Posterior vena cava (tissue), 2 donors: ENCODE results near the gene HCRTR1. TPM values are rescaled to one million over a fixed set of nuclear protein-coding genes. Genes with fewer than 3 reads are reported as not detected.

Experiments
- DNase-seq: peaks from one replicate; pipeline ENCODE4 v3.0.0-alpha.2; 2020; ENCODE audit warnings: low spot score
- intact Hi-C, 2 donors: fragments of 100-400 bp; cut with DNase I; formaldehyde crosslinking; loops; one replicate each; pipeline versions ENCODE4 v1.14.1 to v1.14.2; 2022 to 2023
- long read RNA-seq, 2 donors: library from polyadenylated mRNA; unstranded; transcript quantifications; one replicate each; pipeline ENCODE4 v2.0.0, GENCODE V29; 2020 to 2021
- total RNA-seq, 2 donors: library from RNA; stranded (reverse); fragmentation: NEBNext Ultra II Directional; extraction: Animal tissue kit (Norgen Biotek cat#: 25700); gene quantifications; one replicate each; pipeline ENCODE4 v1.2.1, GENCODE V29; 2021
- donor health status: DM: yes; HTN: yes; CAD: no.
- donor health status: DM: yes; HTN: yes; CAD: no.

HCRTR1 gene
- total RNA-seq: not detected
- long read RNA-seq, donor 1: 0 reads
- long read RNA-seq, donor 2, partial matches to known transcripts: 0 of 2 reads
- long read RNA-seq, donor 2, other reads (novel, unspliced or antisense): 2 of 2 reads

DNA sequence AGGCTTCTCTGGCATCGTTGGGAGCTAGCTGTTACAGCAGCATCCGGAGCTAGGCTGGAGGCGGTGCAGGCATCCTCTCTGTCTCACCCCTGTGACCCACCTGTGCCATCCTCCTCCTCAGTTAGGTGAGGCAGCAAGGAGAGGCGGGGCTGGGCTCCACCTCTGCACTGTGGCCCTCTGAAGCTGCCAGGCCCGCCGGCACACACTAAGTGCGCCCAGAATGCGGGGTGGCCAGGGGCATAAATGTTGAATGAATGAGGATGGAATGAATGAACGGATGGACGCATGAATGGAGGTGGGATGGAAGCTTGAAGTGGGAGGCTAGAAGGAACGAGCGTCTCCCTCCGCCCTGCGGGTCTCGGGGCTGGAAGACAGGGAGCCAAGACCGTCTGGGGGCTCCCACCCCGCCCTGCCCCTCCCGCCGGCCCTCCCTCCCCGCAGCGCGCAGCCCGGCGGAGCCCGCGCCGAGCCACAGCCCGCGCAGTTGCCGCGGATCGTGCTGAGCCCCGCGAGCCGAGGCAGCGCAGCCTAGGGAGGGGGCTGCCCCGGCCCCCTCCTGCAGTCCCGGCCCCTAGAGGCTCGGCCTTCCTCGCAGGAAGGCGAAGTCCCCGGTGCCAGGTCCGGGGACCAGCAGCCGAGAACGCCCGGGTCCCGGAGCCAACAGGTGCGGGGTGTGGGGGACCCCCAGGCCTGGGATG lies at the start of gene HCRTR1:
Gene HCRTR1 (plus strand): TSS at position 472 of the 698 bp plus-strand sequence. CDS start 1,504 bp downstream, outside the sequence.
- intact Hi-C loops: loop anchor here in 1 of 2 donors (10.0 kb wide), 1 partner anchor 53 kb away; no protein-coding TSS in a partner anchor
- DNase-seq: peak; percentile 74

DNA sequence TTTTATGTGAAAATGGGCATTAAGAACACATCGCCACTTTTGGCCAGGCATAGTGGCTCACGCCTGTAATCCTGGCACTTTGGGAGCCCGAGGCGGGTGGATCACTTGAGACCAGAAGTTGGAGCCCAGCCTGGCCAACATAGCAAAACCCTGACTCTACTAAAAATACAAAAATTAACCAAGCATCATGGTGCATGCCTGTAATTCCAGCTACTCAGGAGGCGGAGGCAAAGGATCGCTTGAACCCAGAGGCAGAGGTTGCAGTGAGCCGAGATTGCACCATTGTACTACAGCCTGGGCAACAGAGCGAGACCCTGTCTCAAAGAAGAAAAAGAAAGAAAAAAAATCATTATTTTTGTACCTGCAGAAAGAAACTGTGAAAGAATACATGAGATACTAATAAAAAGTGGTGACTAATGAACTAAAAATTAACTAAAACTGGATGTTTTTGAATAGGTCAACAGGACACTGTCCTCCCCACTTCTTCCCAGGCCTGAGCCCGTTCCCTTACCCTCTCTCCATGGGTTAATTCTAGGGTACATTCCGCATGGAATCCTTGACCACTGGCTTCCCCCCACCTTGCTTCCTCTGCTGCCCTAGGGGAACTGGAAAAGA lies 49.4 kb upstream of the HCRTR1 start:
- intact Hi-C loops: loop anchor here (10.0 kb wide), 2 partner anchors 47 to 207 kb away; partner anchors contain the start of gene HCRTR1 (in 1 of the 2)
- peak; percentile 70 for DNase-seq

DNA sequence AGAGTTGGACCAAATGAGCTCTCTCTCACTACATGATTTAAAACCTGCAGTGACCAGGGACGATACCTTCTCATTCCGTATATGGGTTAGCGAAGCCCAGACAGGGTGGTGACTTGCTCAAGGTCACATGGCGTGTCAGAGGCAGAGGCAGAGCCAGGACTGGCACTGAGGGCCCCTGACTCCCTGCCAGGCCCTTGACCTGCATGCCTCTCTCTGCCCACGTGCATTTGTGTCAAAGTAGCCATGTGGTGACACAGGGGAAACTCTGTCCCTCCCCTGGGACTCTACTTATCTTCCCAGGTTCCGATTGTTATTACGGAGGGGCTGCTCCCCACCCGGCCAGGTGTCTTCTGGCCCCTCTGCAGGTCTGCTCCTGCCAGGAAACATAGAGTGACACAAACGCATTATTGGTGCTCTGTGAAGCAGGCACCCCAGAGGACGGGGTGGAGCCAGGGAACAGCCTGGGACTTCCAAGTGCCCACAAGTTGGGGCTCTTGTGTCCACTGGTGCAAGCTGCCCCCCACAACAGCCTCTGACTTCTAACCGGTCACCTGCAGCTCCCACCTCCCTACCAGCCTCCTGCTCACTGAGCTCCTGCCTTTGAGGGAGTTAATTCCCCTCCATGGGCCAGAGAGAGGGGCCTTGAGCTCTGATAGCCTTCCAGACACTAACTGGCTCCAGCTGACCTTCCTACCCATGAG lies 48.4 kb upstream of the HCRTR1 start:
- intact Hi-C loops: loop anchor here (10.0 kb wide), 2 partner anchors 46 to 206 kb away; partner anchors contain the start of gene HCRTR1 (in 1 of the 2)

DNA sequence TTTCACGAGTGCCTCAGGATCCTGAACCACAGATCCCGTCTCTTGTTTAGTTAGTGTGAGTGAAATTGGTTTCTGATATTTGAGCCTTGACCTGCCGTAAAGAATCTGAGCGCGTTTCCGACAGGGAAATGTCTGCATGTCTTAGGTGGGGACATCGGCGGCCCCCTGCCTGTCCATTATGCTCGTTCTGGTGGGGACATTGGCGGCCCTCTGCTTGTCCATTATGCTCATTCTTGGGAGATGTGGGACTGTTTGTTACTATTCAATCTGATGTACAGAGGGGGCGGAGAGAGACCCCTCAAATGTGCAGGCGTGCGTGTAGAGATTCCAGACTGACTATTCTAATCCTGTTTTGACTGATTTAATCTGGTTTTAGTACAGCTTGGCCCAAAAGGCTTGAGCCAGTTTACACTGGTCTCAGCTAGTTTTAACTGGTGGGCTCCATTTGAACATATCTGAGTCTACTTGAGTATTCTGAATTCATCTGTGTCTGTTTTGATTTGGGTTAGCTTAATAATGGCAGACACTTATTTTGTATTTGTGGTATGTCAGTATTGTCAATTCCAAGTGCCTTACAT lies 47.8 kb upstream of the HCRTR1 start:
- intact Hi-C loops: loop anchor here (10.0 kb wide), 3 partner anchors 45 to 205 kb away; partner anchors contain the start of gene HCRTR1 (in 1 of the 2)
- DNase-seq: no peak

More for the DNA sequence above, 48.4 kb upstream of the HCRTR1 start:
- DNase-seq: peak; percentile 44

DNA sequence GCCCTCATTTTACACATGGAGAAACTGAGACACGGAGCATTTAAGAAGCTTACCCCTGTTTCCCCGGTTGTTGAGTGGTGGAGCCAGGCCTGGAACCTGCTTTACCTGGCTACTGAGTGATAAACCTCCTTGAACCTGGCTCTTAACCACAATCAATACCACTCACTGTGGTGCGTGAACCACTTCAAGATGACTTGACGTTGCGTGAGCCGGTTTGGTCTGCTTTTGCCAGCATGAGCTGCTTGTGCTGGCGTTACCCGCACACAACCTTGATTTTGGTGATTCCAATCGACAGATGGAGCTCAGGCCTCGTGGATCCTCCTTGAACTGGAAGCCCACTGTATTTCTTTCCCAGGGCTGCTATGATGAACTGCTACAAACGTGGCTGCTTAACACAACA lies 47.3 kb upstream of the HCRTR1 start:
- DNase-seq: peak; percentile 50
- intact Hi-C loops: loop anchor here in 1 of 2 donors (10.0 kb wide), 1 partner anchor 145 kb away; no protein-coding TSS in a partner anchor

DNA sequence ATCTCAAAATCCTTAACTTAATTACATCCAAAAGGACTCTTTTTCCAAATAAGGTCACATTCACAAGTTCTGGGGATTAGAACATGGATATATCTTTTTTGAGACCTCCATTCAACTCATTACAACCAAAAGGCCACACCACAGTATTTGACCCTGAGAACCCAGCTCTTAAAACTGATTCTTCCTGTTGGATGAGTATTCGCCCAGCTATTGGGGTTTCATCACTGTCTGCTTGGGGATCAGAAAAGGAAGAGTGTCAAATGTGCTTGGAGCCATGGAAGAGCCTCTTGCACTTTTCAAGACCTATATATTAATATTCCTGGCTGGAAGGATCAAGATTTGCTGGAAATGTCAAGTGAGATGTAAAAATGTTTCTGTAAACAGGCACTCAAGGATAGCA lies 46.6 kb upstream of the HCRTR1 start:
- no peak for DNase-seq
- intact Hi-C loops: loop anchor here in 1 of 2 donors (10.0 kb wide), 1 partner anchor 144 kb away; no protein-coding TSS in a partner anchor

DNA sequence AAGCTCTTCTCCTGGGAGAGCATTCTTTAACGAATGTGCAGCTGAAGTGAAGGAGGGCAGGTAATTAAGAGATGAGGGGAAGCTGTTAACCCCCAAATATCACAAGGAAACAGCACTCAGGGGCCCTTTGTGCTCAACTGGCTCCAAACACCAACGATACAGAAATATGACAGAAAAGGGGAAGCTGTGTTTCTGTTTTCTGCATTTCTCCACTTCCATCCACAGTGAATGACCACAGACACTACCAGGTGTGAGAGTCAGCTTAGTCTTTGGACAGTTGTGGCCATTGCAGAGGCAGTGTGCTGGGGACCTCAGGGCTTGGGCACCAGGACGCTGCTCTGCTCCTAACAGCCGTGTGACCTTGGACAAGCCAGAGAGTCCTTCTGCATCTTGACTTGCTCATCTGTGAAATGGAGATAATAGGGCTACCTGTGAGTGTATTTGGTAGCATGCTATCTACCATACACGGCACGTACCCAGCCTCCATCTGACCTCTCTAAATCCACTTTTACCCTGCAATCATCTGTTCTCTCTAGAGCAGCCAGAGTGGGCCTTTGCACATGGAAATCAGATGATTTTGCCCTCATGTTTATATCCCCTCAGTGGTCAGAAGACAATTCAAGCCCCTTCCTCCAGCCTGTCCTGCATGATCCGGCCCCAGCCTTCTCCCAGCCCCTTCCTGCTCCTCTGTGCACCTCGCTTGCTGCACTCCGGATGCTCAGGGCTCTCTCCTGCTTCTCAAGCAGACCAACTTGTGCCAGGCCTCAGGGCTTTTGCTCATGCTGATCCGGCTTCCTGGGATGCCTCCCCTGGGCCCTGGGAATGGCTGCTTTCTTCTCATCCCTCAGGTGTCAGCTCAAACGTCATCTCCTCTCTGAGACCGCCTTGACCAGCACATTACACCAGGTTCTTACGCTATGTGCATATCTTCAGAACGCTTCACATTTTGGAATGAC lies 45.9 kb upstream of the HCRTR1 start:
- intact Hi-C loops: loop anchor here in 1 of 2 donors (10.0 kb wide), 1 partner anchor 143 kb away; no protein-coding TSS in a partner anchor

DNA sequence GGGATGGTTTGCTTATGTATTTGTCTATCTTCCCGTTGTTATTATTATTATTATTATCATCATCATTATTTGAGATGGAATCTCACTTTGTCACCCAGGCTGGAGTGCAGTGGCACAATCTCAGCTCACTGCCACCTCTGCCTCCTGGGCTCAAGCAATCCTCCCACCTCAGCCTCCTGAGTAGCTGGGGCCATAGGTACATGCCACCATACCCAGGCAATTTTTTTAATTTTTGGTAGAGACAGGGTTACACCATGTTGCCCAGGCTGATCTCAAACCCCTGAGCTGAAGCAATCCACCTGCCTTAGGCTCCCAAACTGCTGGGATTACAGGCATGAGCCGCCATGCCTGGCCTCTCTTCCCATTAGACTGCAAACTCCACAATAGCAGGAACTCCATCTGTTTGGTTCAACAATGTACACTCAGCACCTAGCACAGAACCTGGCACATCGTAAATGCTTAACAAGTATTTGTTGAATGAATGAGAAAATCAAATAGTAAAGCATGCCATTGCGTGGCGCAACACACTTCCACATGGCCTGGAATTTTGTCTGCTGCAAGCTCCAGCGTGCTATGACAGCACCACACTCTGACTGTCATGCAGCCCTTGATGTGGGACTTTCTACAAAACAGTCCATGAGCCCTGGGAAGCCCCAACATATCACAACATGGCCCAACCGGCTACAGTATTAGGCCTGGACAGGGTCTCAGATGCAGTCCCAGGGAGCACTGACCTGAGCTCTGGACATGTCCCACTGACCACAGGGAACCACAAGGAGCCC lies 45.0 kb upstream of the HCRTR1 start:
- intact Hi-C loops: loop anchor here in 1 of 2 donors (10.0 kb wide), 1 partner anchor 142 kb away; no protein-coding TSS in a partner anchor
- no peak for DNase-seq

More for the DNA sequence above, 45.9 kb upstream of the HCRTR1 start:
- DNase-seq: peak; percentile 62

DNA sequence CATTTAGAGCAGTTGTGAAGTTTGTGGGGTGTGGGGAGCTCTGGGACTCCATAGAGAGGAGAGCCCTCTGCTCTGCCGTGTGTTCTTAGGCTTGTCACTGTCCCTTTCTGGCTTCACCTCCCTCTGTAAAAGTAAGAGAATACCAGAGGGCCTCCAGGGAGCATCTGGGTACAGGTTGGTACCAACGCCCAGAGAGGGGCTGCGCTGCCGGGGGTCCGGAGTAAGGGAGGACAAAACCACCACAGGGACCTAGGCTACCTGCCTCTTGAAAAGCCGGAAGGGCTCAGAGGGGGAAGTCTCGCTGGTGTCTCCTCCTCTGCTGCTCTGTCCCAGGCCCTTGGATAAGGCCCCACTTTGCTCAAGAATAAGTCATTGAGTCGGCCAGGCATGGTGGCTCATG lies 44.2 kb upstream of the HCRTR1 start:
- intact Hi-C loops: loop anchor here in 1 of 2 donors (10.0 kb wide), 1 partner anchor 142 kb away; no protein-coding TSS in a partner anchor
- peak; percentile 64 for DNase-seq

DNA sequence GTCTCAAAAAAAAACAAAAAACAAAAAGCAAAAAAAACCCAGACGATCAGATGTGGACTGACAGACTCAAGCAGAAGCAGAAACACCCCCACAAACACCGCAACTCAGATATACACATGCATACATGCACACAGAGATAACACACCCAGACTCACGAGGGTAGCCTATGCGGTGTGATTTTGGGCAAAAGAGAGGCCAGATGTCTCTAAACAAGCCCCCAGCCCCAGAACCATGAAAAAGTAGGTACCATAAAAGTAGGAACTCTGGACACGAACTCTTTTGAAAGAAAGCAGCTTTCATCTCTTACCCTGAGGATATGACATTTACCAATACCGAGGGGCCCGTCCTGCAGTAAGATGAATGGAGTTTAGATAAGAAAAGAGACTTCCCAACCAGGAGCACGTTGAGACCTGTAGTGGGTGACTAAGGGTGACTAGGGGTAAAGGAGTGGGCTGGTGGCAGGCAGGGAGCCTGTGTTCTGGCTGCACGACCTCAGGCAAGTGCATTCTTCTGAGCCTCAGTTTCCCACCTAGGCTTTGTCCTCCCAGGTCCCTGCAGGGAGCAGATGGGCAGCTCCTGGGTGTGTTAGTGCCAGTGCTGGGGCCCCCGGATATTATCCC lies 42.6 kb upstream of the HCRTR1 start:
- intact Hi-C loops: loop anchor here in 1 of 2 donors (10.0 kb wide), 1 partner anchor 140 kb away; no protein-coding TSS in a partner anchor
- DNase-seq: no peak

DNA sequence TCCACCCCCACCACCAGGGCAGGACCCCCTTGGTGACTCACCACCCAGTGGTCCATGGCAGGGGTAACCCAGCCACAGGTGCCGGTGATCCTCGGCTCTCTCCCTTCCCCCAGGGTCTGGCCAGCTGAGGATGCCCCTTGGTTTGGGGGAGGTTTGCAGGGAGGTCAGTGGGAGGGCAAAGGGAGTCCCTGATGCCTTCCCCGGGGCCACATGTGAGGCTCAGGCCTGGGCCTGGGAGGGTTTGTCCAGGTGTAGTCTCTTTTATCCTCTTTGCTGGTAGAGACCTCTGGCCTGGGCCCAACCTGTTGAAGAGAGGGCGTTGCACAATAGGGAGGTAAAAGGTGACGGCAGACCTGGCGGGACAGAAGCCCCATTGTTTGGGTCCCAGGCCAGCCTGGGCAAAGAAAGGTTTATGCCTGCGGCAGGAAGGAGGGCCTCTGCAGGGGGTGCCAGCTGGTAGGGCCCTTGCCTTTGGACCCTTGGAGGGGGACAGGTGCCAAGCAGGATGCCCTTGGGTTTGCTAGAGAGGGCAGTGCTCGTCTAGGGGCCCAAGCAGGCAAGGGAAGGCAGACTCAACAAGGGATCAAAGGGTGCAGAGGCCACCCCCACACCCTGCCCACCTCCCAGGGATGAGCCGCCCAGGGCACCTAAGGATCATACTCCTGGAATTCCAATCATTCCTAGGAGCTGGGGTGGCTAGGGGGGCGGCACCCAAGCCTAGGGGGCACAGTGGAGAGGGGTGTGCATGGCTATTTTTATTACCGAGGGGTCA lies 41.9 kb upstream of the HCRTR1 start:
- DNase-seq: peak; percentile 74
- intact Hi-C loops: loop anchor here in 1 of 2 donors (10.0 kb wide), 1 partner anchor 139 kb away; no protein-coding TSS in a partner anchor

DNA sequence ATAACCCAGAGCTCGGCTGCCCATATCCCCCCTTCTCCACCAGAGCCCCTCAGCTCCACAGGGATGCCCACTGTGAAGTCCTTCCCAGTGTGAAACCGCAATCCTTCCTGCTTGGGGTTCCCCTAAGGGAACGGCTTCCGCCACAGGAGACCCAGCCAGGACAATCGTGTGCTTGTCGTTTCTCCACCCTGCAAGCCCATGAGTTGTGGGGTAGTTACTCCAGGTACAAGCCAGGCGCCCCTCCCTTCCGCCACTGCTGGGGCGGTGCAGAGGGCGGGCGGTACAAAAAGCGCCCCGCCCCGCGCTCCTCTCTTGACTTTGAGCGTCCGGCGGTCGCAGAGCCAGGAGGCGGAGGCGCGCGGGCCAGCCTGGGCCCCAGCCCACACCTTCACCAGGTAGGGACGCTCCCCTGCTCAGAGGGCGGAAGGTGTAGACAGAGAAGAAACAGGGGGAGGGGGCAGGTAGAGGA lies 41.3 kb upstream of the HCRTR1 start, which contains the start of gene TINAGL1:
Gene TINAGL1 (plus strand): TSS at position 315 of the 469 bp plus-strand sequence. CDS start 634 bp downstream, outside the sequence.
- intact Hi-C loops: loop anchor here in 1 of 2 donors (10.0 kb wide), 1 partner anchor 139 kb away; no protein-coding TSS in a partner anchor
- peak; percentile 83 for DNase-seq

DNA sequence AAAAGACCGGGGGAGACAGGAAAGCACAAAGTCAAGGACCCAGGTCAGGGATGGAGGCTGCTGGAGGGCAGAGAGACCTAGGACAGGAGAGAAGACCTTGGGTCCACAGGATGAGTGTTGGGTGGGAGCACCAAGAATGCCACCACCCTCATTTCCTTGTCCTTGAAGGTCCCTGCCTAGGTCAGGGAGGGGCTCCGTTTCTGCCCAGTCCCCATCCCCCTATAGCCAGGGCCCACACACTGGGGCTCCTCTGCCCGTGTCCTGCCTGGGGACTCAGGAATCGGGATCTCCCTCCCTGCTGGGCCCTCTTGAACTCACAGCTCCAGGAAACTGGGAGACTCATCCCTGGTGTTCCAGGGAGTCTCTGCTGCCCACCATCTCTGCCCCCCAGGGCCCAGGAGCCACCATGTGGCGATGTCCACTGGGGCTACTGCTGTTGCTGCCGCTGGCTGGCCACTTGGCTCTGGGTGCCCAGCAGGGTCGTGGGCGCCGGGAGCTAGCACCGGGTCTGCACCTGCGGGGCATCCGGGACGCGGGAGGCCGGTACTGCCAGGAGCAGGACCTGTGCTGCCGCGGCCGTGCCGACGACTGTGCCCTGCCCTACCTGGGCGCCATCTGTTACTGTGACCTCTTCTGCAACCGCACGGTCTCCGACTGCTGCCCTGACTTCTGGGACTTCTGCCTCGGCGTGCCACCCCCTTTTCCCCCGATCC lies 40.6 kb upstream of the HCRTR1 start:
- DNase-seq: peak; percentile 79
- intact Hi-C loops: loop anchor here in 1 of 2 donors (10.0 kb wide), 1 partner anchor 138 kb away; no protein-coding TSS in a partner anchor

DNA sequence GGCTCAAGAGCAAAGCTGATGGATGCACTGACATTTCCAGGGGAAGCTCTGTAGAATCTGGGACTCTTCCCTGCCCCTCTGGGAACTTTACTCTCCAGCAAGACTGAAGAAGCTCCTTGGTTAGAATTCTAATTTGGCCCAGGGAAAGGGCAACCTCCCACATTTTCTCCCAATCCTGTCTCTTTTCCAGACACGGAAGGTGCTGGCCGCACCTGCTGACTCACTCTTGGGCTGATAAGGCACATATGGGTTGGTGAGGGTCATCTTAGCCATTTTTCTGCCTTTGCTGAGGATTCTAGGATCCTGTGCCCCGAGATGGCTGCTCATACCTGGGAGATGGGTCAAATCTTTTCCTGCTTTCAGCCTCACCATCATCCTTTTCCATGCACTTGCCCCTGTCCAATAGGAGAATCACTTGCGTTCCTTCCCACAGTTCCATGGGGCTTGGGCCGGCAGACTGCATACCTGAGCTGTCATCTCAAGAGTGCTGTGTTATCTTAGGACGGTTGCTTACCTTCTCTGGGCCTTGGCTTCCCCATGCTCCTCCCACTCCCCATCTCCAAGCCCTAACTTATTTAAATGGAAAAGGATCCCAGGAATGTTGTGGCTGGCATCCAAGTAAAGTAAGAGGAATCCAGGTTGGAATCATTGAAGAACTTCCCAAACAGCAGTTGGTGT lies 39.8 kb upstream of the HCRTR1 start:
- intact Hi-C loops: loop anchor here in 1 of 2 donors (10.0 kb wide), 1 partner anchor 137 kb away; no protein-coding TSS in a partner anchor
- DNase-seq: no peak
